DOHH2 (cell line): ENCODE data around the gene FRMD3.

Source experiments
- H3F3A ChIP-seq: fragments of 200-600 bp; sonication (generic), shearing (Covaris generic); 2 replicates; pipeline ENCODE4 v1.6.0; 2016; ENCODE audit warnings: antibody characterized with exemption, mild to moderate bottlenecking; ENCODE audit not compliant: control insufficient read depth, insufficient read depth
- H3K27ac ChIP-seq: fragments of 200-600 bp; sonication (generic); 2 replicates; pipeline ENCODE4 v1.5.1; 2014; ENCODE audit warnings: low read depth, mild to moderate bottlenecking, low read length, moderate library complexity
- H3K27me3 ChIP-seq: fragments of 200-600 bp; sonication (generic); 2 replicates; pipeline ENCODE4 v1.6.1; 2014; ENCODE audit warnings: mild to moderate bottlenecking, low read length, mixed read lengths; ENCODE audit not compliant: control insufficient read depth
- H3K36me3 ChIP-seq: fragments of 200-600 bp; sonication (generic); 2 replicates; pipeline ENCODE4 v1.6.1; 2014; ENCODE audit warnings: mild to moderate bottlenecking, low read length, moderate library complexity, mixed read lengths; ENCODE audit not compliant: control insufficient read depth
- H3K4me1 ChIP-seq: fragments of 200-600 bp; sonication (generic); 2 replicates; pipeline ENCODE4 v1.6.1; 2014; ENCODE audit warnings: mild to moderate bottlenecking, low read length, mixed read lengths; ENCODE audit not compliant: control insufficient read depth
- H3K4me2 ChIP-seq: fragments of 200-600 bp; sonication (generic); 2 replicates; pipeline ENCODE4 v1.6.0; 2014; ENCODE audit warnings: mild to moderate bottlenecking, low read length, moderate library complexity
- H3K4me3 ChIP-seq: fragments of 200-600 bp; sonication (generic); 2 replicates; pipeline ENCODE4 v1.5.1; 2014; ENCODE audit warnings: mild to moderate bottlenecking, low read length, mixed read lengths
- H3K79me2 ChIP-seq: fragments of 200-600 bp; sonication (generic); 2 replicates; pipeline ENCODE4 v1.6.1; 2014; ENCODE audit warnings: mild to moderate bottlenecking, low read length, mixed read lengths; ENCODE audit not compliant: control insufficient read depth
- H3K9me2 ChIP-seq: fragments of 200-600 bp; sonication (generic); replicated peaks from 2 replicates; pipeline ENCODE4 v1.6.1; 2014; ENCODE audit warnings: mild to moderate bottlenecking, low read length, mixed read lengths; ENCODE audit not compliant: control insufficient read depth
- H3K9me3 ChIP-seq: fragments of 200-600 bp; sonication (generic); 2 replicates; pipeline ENCODE4 v1.6.1; 2014; ENCODE audit warnings: antibody characterized with exemption, low read length, mixed read lengths; ENCODE audit not compliant: control insufficient read depth, insufficient read depth
- H4K20me1 ChIP-seq: fragments of 200-600 bp; sonication (generic); 2 replicates; pipeline ENCODE4 v1.6.0; 2014; ENCODE audit warnings: low read depth, mild to moderate bottlenecking, antibody characterized with exemption, low read length, moderate library complexity; ENCODE audit not compliant: control insufficient read depth, insufficient read depth
- CTCF ChIP-seq: fragments of 200-600 bp; sonication (generic); IDR thresholded peaks from one replicate; pipeline ENCODE4 v1.5.1; 2014; ENCODE audit warnings: antibody characterized with exemption, mild to moderate bottlenecking, low read depth, low read length; ENCODE audit not compliant: poor library complexity, severe bottlenecking
- EZH2phosphoT487 ChIP-seq: fragments of 200-600 bp; sonication (generic); IDR thresholded peaks from 2 replicates; pipeline ENCODE4 v1.6.1; 2017; ENCODE audit warnings: borderline replicate concordance, mild to moderate bottlenecking, antibody characterized with exemption, low read length, moderate library complexity, mixed read lengths

FRMD3 gene

GRCh38 chr9:83299094-83299493 is 239.1 kb downstream of the FRMD3 start:
- H3K4me3 ChIP-seq: no peak overlapping the region
- no peak overlapping the region for H3K4me2 ChIP-seq
- no peaks in the 10 kb centered on the region for H3K9me3 ChIP-seq

GRCh38 chr9:83296123-83296522 is 242.1 kb downstream of the FRMD3 start:
- H3K27me3 ChIP-seq: no peaks in the 10 kb centered on the region
- H3K4me3 ChIP-seq: no peak overlapping the region
- H4K20me1 ChIP-seq: no peaks in the 10 kb centered on the region
- TF ChIP-seq EZH2phosphoT487 (no peak), CTCF (no peak)
- H3K27ac ChIP-seq: no peak overlapping the region
- H3K79me2 ChIP-seq: no peaks in the 10 kb centered on the region
- no peaks in the 10 kb centered on the region for H3K9me2 ChIP-seq
- no peaks in the 10 kb centered on the region for H3K4me1 ChIP-seq
- no peak overlapping the region for H3K4me2 ChIP-seq
- H3F3A ChIP-seq: no peaks in the 10 kb centered on the region
- no peaks in the 10 kb centered on the region for H3K9me3 ChIP-seq
- no peaks in the 10 kb centered on the region for H3K36me3 ChIP-seq

More at GRCh38 chr9:83299094-83299493, 239.1 kb downstream of the FRMD3 start:
- no peaks in the 10 kb centered on the region for H3K9me2 ChIP-seq
- no peaks in the 10 kb centered on the region for H3K27me3 ChIP-seq
- H3K36me3 ChIP-seq: no peaks in the 10 kb centered on the region
- no peaks in the 10 kb centered on the region for H3K79me2 ChIP-seq
- no peaks in the 10 kb centered on the region for H3K4me1 ChIP-seq
- no peaks in the 10 kb centered on the region for H4K20me1 ChIP-seq
- no peak overlapping the region for H3K27ac ChIP-seq
- TF ChIP-seq CTCF (no peak), EZH2phosphoT487 (no peak)
- no peaks in the 10 kb centered on the region for H3F3A ChIP-seq

DNA sequence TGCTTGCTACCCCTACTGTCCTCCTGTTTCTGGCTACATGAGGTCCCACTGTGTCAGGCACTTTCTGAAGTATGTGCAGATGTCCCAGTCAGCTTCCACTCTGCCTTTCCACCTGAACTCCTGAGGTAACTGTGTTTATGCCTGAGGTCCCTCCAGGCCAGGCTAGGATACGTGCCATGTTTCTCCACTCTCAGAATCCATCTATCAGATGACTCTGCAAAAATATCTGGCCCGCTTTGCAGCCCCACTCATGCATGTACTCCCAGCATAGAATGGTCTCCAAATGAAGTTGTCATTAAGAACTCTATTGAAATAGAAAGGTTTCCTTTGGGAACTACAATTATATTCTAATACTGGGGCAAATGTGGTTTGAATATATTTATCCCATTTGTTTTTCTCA is 243.4 kb downstream of the FRMD3 start:
- H3K79me2 ChIP-seq: no peaks in the 10 kb centered on the region
- no peaks in the 10 kb centered on the region for H3K36me3 ChIP-seq
- no peaks in the 10 kb centered on the region for H3K4me1 ChIP-seq
- no peaks in the 10 kb centered on the region for H3F3A ChIP-seq
- no peak overlapping the region for H3K4me3 ChIP-seq
- H3K9me3 ChIP-seq: no peaks in the 10 kb centered on the region
- no peaks in the 10 kb centered on the region for H3K27me3 ChIP-seq
- no peaks in the 10 kb centered on the region for H3K9me2 ChIP-seq
- no peak overlapping the region for H3K27ac ChIP-seq
- TF ChIP-seq EZH2phosphoT487 (no peak), CTCF (no peak)
- H3K4me2 ChIP-seq: no peak overlapping the region
- no peaks in the 10 kb centered on the region for H4K20me1 ChIP-seq

DNA sequence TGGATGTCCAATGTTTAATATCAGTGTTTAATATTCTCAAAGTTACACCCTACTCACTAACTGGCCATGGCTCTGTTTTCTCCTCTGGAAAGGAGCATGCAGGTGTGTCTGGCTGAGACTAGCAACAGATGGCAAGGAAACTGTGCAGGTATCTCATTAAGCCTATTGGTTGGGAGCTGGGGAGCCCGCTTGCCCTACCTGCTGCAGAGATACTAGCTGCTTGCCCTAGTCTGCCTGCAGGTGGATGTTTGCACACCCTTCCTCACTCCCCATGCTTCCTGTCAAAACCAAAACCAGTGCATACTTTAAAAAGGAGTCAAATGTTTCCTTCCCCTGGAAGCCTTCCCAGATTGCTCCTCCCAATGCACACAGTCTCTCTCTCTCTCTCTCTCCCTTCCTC is 247.0 kb downstream of the FRMD3 start:
- no peaks in the 10 kb centered on the region for H3K27me3 ChIP-seq
- H3K9me3 ChIP-seq: no peaks in the 10 kb centered on the region
- no peaks in the 10 kb centered on the region for H4K20me1 ChIP-seq
- no peaks in the 10 kb centered on the region for H3F3A ChIP-seq
- no peaks in the 10 kb centered on the region for H3K36me3 ChIP-seq
- no peaks in the 10 kb centered on the region for H3K79me2 ChIP-seq
- no peak overlapping the region for H3K4me3 ChIP-seq
- H3K27ac ChIP-seq: no peak overlapping the region
- TF ChIP-seq EZH2phosphoT487 (no peak), CTCF (no peak)
- H3K4me2 ChIP-seq: no peak overlapping the region
- H3K4me1 ChIP-seq: no peaks in the 10 kb centered on the region
- no peaks in the 10 kb centered on the region for H3K9me2 ChIP-seq
